RWPE1 (cell line): Measurements from ENCODE around the gene TMEM74B.
"Not testable (repeated sequence)": the region's sequence is repeated elsewhere in the genome, so short reads cannot be mapped to it uniquely, and the experiment has no call there.

Experiments used
- CTCF ChIA-PET: fragments of 350-600 bp; sonication (Branson Sonifier 250); formaldehyde crosslinking; extraction: SDS; loops from one replicate; lab custom pipeline; 2021; lab: Yijun Ruan, JAX
- POLR2A ChIA-PET: fragments of 400-600 bp; formaldehyde crosslinking; extraction: SDS; loops from one replicate; lab custom pipeline; 2020; ENCODE audit warnings: antibody characterized with exemption; ENCODE audit not compliant: low non-redundant PET; lab: Yijun Ruan, JAX
- DNase-seq: peaks from one replicate; pipeline ENCODE4 v3.0.0; 2012; ENCODE audit warnings: low spot score
- H3K27ac ChIP-seq: fragments of 450-650 bp; 2 replicates; pipeline ENCODE4 v1.5.1; 2017
- CTCF ChIP-seq: fragments of 450-650 bp; conservative IDR thresholded peaks from 2 replicates; pipeline ENCODE4 v1.5.1; 2017; ENCODE audit warnings: low read depth, mild to moderate bottlenecking

TMEM74B gene

GRCh38 chr20:1224205-1224890 is 39.6 kb upstream of the TMEM74B start:
- no peak for DNase-seq
- CTCF ChIA-PET = interaction anchor here (0.6 to 0.8 kb wide), 3 partner anchors 11 to 246 kb away, joined by 3 to 4 read pairs (median 3); no protein-coding TSS in a partner anchor
- TF ChIP-seq CTCF = no peak
- POLR2A ChIA-PET = no interaction called here
- H3K27ac ChIP-seq = no peak overlapping the region

GRCh38 chr20:1222750-1223149 is 38.0 kb upstream of the TMEM74B start:
- POLR2A ChIA-PET, DNase-seq, H3K27ac ChIP-seq, CTCF ChIA-PET: not testable (repeated sequence)

- H3K27ac ChIP-seq, POLR2A ChIA-PET, CTCF ChIA-PET, DNase-seq: not testable (repeated sequence)
Observed at GRCh38 chr20:1216527-1217427, 32.0 kb upstream of the TMEM74B start.

- no peak for DNase-seq
- no peak overlapping the region for H3K27ac ChIP-seq
- POLR2A ChIA-PET = no interaction called here
- no peak for TF ChIP-seq CTCF
- CTCF ChIA-PET = no interaction called here
Observed at GRCh38 chr20:1215386-1216170, 30.8 kb upstream of the TMEM74B start.

GRCh38 chr20:1214838-1215261 is 30.1 kb upstream of the TMEM74B start:
- no peak for TF ChIP-seq CTCF
- DNase-seq = no peak
- ChIA-PET POLR2A (interaction anchor here (0.6 kb wide), 1 partner anchor 9 kb away, joined by 3 read pairs; no protein-coding TSS in a partner anchor), CTCF (interaction anchor here (0.8 kb wide), 1 partner anchor 224 kb away, joined by 3 read pairs; no protein-coding TSS in a partner anchor)
- no peak overlapping the region for H3K27ac ChIP-seq

- peak; percentile 78 for DNase-seq
- ChIA-PET CTCF (interaction anchor here (0.6 to 1.7 kb wide), 14 partner anchors 12 to 949 kb away, joined by 3 to 6 read pairs (median 3); partner anchors contain the start of gene RAD21L1), POLR2A (no interaction called here)
- no peak overlapping the region for H3K27ac ChIP-seq
- TF ChIP-seq CTCF = peak; percentile 93
Observed at GRCh38 chr20:1212607-1213396, 28.0 kb upstream of the TMEM74B start.
